Erythroblast (primary cell): ENCODE data around the gene HSD11B1.
A peak's percentile ranks its signal among the peaks of the same experiment; 100 is the strongest.

Experiments
- DNase-seq, 2 experiments: peaks; one replicate each; lab custom pipeline; 2025; lab: John Stamatoyannopoulos, UW
- GATA1 ChIP-seq: IDR thresholded peaks from 2 replicates; pipeline ENCODE4 v1.6.1; 2011; ENCODE audit warnings: low read depth, mild to moderate bottlenecking, control low read depth, low read length, moderate library complexity
- POLR2A ChIP-seq: IDR thresholded peaks from 2 replicates; pipeline ENCODE4 v1.6.1; 2011; ENCODE audit warnings: mild to moderate bottlenecking, low read length

Gene HSD11B1

GRCh38 chr1:209743145-209743482 is 38.5 kb downstream of the HSD11B1 start:
- no peak for DNase-seq
- TF ChIP-seq GATA1 (no peak), POLR2A (no peak)

DNA sequence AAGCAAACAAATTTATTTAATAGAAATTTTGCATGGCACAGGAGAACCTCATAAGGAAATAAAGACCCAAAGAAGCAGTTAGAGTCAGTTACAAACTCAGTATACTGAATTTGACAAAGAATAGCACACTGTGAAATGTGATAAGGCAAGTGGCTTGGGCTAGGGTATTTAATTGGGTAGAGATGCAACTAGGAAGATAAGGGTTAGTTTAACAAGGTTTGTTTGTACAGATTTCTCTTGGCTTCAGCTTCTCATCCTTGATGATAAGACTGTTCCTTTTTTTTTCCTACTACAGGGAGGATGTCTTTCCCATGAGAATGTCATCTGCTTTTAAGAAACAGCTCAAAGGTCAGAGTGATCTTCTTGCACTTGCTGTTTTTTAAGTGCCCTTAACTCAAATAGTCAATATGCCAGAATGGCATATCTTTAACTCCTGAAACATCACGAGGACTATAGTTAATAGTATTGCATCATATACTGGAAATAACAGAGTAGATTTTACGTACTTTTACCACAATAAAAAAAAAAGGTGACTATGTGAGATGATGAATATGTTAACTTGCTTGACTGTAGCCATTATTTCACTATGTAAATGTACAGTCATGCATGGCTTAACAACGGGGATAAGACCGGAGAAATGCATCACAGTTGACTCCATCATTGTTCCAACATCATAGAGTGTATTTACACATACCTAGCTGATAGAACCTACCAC is 42.0 kb downstream of the HSD11B1 start:
- DNase-seq, result peak; percentile 27 to 33
- TF ChIP-seq POLR2A (no peak), GATA1 (no peak)

- peak; percentile 96 for DNase-seq
Measured at GRCh38 chr1:209747580-209748262, 43.1 kb downstream of the HSD11B1 start.

DNA sequence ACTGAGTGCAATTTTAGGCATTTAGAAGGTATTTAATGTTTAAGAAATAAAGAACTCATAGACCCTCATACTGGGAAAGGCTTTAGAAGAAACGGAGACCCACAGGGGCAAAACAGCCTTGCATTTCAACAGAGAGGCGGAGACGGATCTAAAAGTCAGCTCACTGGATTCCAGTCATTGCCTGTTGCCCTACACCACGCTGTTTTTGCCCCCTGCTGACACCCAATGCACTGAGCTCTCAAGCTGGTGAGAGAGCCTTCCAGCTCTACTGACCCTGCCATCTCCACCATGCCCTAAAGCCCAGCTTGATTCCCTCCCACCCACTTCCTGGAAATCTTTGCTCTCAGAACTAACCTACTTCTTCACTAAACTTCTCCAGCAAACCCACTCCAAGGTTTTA is 44.0 kb downstream of the HSD11B1 start:
- DNase-seq, result no peak
- TF ChIP-seq POLR2A (no peak), GATA1 (no peak)

More at GRCh38 chr1:209747580-209748262, 43.1 kb downstream of the HSD11B1 start:
- TF ChIP-seq GATA1 (no peak), POLR2A (no peak)

GRCh38 chr1:209749205-209749604 is 44.6 kb downstream of the HSD11B1 start:
- no peak for DNase-seq
- TF ChIP-seq POLR2A, result no peak
- no peak for TF ChIP-seq GATA1

DNA sequence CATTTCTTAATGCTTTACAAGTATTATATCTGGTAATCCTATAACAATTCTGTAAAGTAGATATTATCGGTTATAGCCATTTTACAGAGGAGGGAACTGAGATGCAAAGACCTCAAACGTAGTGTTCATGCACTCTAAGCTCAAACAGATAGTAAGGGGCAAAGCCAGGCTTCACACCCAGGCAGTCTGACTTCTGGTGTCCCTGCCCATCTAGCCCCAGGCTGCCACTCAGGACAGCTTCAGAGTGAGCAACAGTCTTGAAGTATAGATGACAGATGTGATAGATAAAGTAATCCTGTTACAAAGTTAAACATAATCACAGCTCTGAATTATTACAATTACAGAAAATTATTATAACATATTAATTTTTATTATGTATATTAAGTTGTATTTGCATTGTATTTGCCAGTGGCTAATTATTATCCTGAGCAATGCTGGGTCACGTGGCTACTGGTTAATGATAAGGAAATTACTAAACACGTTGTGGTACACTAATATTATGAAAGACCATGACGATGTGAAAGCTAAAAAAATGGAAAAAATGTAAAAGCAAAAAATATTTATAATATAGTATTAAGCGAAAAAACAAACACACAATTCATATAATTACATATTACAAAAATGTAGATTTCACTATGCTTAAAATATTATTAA is 45.2 kb downstream of the HSD11B1 start:
- DNase-seq, result peak in 1 of 2 experiments; percentile 11
- TF ChIP-seq GATA1 (no peak), POLR2A (no peak)

- no peak for DNase-seq
- no peak for TF ChIP-seq POLR2A
- TF ChIP-seq GATA1, result no peak
Measured at GRCh38 chr1:209751627-209752231, 47.1 kb downstream of the HSD11B1 start.

- DNase-seq, result no peak
- TF ChIP-seq POLR2A, result no peak
- TF ChIP-seq GATA1, result no peak
Measured at GRCh38 chr1:209752890-209753289, 48.2 kb downstream of the HSD11B1 start.

DNA sequence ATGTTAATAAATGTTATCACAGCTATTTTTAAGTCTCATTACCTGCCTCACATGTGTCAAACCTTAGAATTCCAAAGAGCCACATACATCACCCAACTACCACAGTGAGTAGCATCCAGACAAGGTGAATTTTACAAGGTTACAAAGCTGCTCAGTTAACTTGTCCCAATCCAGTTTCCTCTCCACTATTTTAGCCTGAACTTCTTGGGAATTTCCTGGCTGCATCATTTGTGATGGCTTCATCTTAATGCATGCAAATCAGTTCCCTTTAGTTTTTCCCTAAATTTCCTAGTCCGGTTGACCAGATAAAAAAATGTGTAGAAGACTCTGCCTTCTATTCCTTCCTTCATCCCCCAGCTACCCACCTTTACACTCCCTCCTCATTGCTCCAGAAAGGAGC is 50.6 kb downstream of the HSD11B1 start:
- no peak for DNase-seq
- TF ChIP-seq GATA1 (no peak), POLR2A (no peak)

DNA sequence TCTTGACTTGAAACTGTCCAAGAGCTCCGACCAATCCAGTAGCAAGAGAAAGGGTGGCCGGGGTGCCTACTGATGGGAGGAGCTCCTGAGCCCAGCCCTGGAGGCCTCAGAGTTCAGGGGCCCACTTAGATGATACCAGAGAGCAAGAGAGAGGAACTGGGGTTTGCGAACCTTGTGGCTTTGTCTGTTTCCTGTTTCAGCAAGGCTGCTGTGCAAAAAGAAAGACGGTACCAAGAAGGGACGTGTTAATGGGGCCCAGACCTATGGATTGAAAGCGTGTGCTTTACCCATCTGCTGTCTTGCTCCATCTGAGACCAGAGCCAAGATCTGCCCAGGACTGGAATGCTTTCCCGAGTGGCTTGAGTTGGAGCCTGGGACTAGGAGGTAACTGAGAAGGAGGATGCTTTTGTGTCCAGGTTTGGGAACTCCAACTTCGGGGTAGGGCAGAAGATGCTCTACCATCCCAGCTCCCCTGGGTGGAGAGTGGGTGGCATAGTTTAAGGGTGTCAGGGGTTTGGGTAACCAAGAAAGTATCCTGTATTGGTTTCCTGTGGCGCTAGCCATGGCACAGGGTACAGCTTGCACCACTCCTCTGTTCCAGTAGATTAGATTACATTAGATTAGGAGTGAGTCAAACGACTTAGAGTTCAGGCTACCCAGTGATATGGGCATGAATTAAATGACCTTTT is 51.4 kb downstream of the HSD11B1 start, which contains the start of gene TRAF3IP3:
TSS of gene TRAF3IP3 (plus strand) at position 128 of the 689 bp plus-strand sequence. CDS start 3,987 bp downstream, outside the sequence.
- peak; percentile 41 to 50 for DNase-seq
- TF ChIP-seq POLR2A (no peak), GATA1 (no peak)

DNA sequence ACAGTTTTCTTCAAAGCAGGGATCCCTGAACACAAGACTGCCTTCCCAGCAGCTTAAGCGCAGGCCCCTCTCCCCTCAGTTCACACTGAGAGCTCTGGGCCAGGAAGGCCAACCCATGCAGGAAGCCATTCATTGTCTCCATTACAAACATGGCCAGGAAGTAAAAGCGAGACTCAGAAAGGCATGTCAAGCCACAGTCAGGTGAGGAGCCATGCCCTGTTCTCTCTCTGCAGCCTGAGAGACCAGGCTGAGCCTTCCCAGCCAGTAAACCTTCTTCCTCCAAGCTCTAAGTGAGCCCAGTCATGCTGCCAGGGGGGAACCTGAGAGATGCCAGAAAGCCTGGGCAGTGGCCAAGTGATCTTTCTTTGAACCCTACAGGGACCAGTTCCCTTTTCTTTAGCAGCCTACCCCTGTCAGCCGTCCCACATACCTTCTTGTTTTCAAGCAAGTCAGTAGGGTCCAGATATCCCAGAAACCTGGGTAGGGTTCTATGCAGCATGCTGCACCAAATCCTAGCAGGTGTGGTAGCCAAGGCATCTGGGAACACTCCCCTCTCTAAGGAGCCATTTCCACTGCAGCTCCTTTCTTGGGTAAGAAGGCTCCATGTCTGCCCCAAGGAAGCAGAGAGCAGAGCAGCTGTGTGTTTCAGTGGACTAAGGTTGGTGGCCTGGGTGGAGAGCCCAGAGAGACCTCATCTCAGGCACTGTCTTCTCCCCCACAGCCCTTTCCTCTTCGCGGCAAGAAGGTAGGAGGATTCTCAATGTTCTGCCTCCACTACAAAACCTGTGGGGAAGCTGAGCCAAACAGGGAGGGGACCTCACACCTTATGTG is 52.2 kb downstream of the HSD11B1 start:
- no peak for DNase-seq
- no peak for TF ChIP-seq GATA1
- TF ChIP-seq POLR2A, result no peak

DNA sequence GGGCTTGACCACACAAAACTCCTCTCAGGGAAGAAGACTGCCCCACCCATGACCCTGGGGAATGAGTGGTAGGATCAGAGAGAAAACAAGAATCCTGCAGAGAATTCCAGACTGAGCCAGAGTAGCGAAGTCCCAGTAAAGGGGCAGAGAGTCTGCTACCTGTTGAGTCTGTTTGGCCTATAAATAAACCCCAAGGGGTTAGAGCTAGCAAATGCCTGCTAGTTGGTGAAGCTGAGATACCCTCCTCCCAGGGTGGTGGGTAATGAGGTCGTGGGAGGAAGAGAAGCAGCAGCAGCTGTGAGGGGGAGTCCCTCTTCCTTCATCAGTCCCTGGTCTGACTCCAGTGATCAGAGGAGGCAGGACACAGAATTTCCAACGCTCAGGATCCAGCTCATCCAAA is 53.8 kb downstream of the HSD11B1 start:
- DNase-seq, result no peak
- TF ChIP-seq GATA1 (no peak), POLR2A (no peak)

DNA sequence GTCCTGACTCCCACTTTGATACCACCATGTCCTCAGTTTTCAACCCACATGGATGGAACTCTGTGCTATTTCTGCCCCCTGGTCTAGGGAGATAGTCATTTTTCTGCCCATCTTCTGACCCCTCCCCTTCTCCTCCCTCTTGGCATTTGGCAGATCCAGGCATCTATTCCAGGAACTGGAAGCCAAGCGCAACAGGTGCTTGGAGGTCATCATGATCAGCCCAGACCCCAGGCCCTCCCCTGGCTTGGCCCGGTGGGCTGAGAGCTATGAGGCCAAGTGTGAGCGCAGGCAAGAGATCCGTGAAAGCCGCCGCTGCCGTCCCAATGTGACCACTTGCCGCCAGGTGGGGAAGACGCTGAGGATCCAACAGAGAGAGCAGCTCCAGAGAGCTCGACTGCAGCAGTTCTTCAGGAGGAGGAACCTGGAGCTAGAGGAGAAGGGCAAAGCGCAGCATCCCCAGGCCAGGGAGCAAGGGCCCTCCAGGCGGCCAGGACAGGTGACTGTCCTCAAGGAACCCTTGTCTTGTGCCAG is 55.2 kb downstream of the HSD11B1 start:
- no peak for TF ChIP-seq POLR2A
- no peak for TF ChIP-seq GATA1
- DNase-seq, result no peak
